A549 (cell line): Measurements from ENCODE around the gene FOXO6. TPM values are rescaled to one million over a fixed set of nuclear protein-coding genes. Genes with fewer than 3 reads are reported as not detected.

Source experiments
- ATAC-seq, 2 experiments: fragments of 200-7000 bp in 1 of 2; fragments of >200 bp in 1 of 2; cut with Nextera tagmentation in 1 of 2; cut with Tn5 transposase in 1 of 2; 3 replicates each; pipeline versions ENCODE4 v1.8.0 to v1.9.1; 2018 to 2020; ENCODE audit warnings: mild to moderate bottlenecking in 1 of 2, moderate library complexity in 1 of 2
- CTCF ChIA-PET: fragments of 300-600 bp; sonication (Branson Sonifier 250); formaldehyde crosslinking; extraction: SDS; loops from one replicate; lab custom pipeline; 2021; ENCODE audit warnings: antibody characterized with exemption, inconsistent platforms; lab: Yijun Ruan, JAX
- POLR2A ChIA-PET: fragments of 350-600 bp; formaldehyde crosslinking; extraction: SDS; loops from one replicate; lab custom pipeline; 2021; ENCODE audit warnings: antibody characterized with exemption, inconsistent platforms; lab: Yijun Ruan, JAX
- DNase-seq, 2 experiments: peaks; one replicate each; pipeline versions ENCODE4 v3.0.0 to v3.0.0-alpha.2; 2011 to 2016; ENCODE audit warnings: low read depth in 1 of 2, low spot score in 1 of 2
- FAIRE-seq: peaks from 2 replicates; lab custom pipeline; 2011; peaks lifted over from hg19 to GRCh38; lab: Jason Lieb, UNC
- H3K27ac ChIP-seq, 2 experiments: fragments of >200 bp; sonication (Bioruptor Twin); formaldehyde crosslinking; 3 replicates each; pipeline ENCODE4 v1.5.1; 2016 to 2017
- H3K4me1 ChIP-seq: fragments of >200 bp; sonication (Bioruptor Twin); formaldehyde crosslinking; 3 replicates; pipeline ENCODE4 v1.6.1; 2016
- H3K4me2 ChIP-seq: fragments of >200 bp; sonication (Bioruptor Twin); formaldehyde crosslinking; 3 replicates; pipeline ENCODE4 v1.6.1; 2016
- H3K4me3 ChIP-seq: fragments of >200 bp; sonication (Bioruptor Twin); formaldehyde crosslinking; 3 replicates; pipeline ENCODE4 v1.5.1; 2016
- H3K9me3 ChIP-seq: fragments of >200 bp; sonication (Bioruptor Twin); formaldehyde crosslinking; 3 replicates; pipeline ENCODE4 v1.6.1; 2016
- ATOH8 ChIP-seq: fragments of 250-450 bp; sonication (Bioruptor Pico); IDR thresholded peaks from 2 replicates; pipeline ENCODE4 v1.5.0; 2020; ENCODE audit warnings: low read depth, mild to moderate bottlenecking, moderate library complexity
- BCL3 ChIP-seq: fragments of >200 bp; sonication (Bioruptor Twin); formaldehyde crosslinking; IDR thresholded peaks from 3 replicates; pipeline ENCODE4 v1.6.1; 2016
- BHLHE40 ChIP-seq: IDR thresholded peaks from 2 replicates; pipeline ENCODE4 v1.6.1; 2012; ENCODE audit warnings: low read depth, low read length, inconsistent platforms
- CHD4 ChIP-seq: fragments of 200-600 bp; sonication (generic); IDR thresholded peaks from 2 replicates; pipeline ENCODE4 v1.6.1; 2016; ENCODE audit warnings: antibody characterized with exemption, mild to moderate bottlenecking, borderline replicate concordance
- E2F6 ChIP-seq: IDR thresholded peaks from 2 replicates; pipeline ENCODE4 v1.6.1; 2012; ENCODE audit warnings: low read depth, borderline replicate concordance
- EHF ChIP-seq: fragments of 250-450 bp; sonication (Bioruptor Pico); IDR thresholded peaks from 2 replicates; pipeline ENCODE4 v1.5.0; 2020; ENCODE audit warnings: mild to moderate bottlenecking
- ELK1 ChIP-seq: fragments of 150-350 bp; IDR thresholded peaks from 2 replicates; pipeline ENCODE4 v1.6.1; 2014; ENCODE audit warnings: low read depth, mild to moderate bottlenecking, low read length
- EP300 ChIP-seq, 2 experiments: fragments of >200 bp; sonication (Bioruptor Twin); formaldehyde crosslinking; IDR thresholded peaks; 2 replicates in 1 of 2; 3 replicates in 1 of 2; pipeline ENCODE4 v1.6.1; 2016 to 2017
- GATA3 ChIP-seq: IDR thresholded peaks from 2 replicates; pipeline ENCODE4 v1.6.1; 2012; ENCODE audit warnings: borderline replicate concordance
- HOXB13 ChIP-seq: fragments of 250-450 bp; sonication (Bioruptor Pico); IDR thresholded peaks from 2 replicates; pipeline ENCODE4 v1.5.0; 2020; ENCODE audit warnings: low read depth, mild to moderate bottlenecking, moderate library complexity
- JUNB ChIP-seq: fragments of >200 bp; sonication (Bioruptor Twin); formaldehyde crosslinking; IDR thresholded peaks from 2 replicates; pipeline ENCODE4 v1.6.1; 2016
- KDM1A ChIP-seq: fragments of 200-600 bp; sonication (generic); IDR thresholded peaks from 2 replicates; pipeline ENCODE4 v1.6.1; 2016; ENCODE audit warnings: low read depth, mild to moderate bottlenecking
- MAFK ChIP-seq: fragments of 450-650 bp; IDR thresholded peaks from 2 replicates; pipeline ENCODE4 v1.6.1; 2014; ENCODE audit not compliant: partially characterized antibody
- MAZ ChIP-seq: fragments of 150-350 bp; IDR thresholded peaks from 2 replicates; pipeline ENCODE4 v1.6.1; 2014; ENCODE audit warnings: antibody characterized with exemption, low read depth, low read length, borderline replicate concordance
- MYC ChIP-seq: IDR thresholded peaks from 2 replicates; pipeline ENCODE4 v1.6.1; 2012; ENCODE audit warnings: mild to moderate bottlenecking, inconsistent platforms, low read length, improper control_type of control experiment, borderline replicate concordance
- NFE2L2 ChIP-seq: fragments of 150-350 bp; conservative IDR thresholded peaks from 2 replicates; pipeline ENCODE4 v1.6.1; 2014; ENCODE audit warnings: low read length
- NPAS2 ChIP-seq: fragments of 250-450 bp; sonication (Bioruptor Pico); IDR thresholded peaks from 2 replicates; pipeline ENCODE4 v1.8.0; 2022; ENCODE audit warnings: mild to moderate bottlenecking, moderate library complexity, borderline replicate concordance
- PBX3 ChIP-seq: IDR thresholded peaks from 2 replicates; pipeline ENCODE4 v1.6.1; 2012
- RAD21 ChIP-seq, 2 experiments: fragments of >200 bp in 1 of 2; sonication (Bioruptor Twin) in 1 of 2; formaldehyde crosslinking in 1 of 2; IDR thresholded peaks in 1 of 2; conservative IDR thresholded peaks in 1 of 2; 2 replicates in 1 of 2; 3 replicates in 1 of 2; pipeline ENCODE4 v1.6.1; 2012 to 2018; ENCODE audit warnings: inconsistent platforms in 1 of 2
- RNF2 ChIP-seq: fragments of 200-600 bp; sonication (generic); IDR thresholded peaks from 2 replicates; pipeline ENCODE4 v1.6.1; 2016; ENCODE audit warnings: low read depth, mild to moderate bottlenecking, antibody characterized with exemption, moderate library complexity, borderline replicate concordance
- WGBS: methylation state at CpG from one replicate; pipeline ENCODE4 v1.1.6; 2017; ENCODE audit errors: missing lambda C conversion rate; 5-methylcytosine and 5-hydroxymethylcytosine counted together
- polyA plus RNA-seq, 4 experiments: library from polyadenylated mRNA; depleted of rRNA in 3 of 4; stranded (reverse); fragments of >200 nt; fragmentation: RNase III in 1 of 4; extraction: RNeasy Plus Mini Kit Qiagen cat#74134 plus additional on column Dnase treatment in 1 of 4; gene quantifications; 2 replicates in 3 of 4; 3 replicates in 1 of 4; pipeline ENCODE4 v1.2.3, GENCODE V29; 2011 to 2017
- TF ChIP-seq, protein P1 (sequence below): fragments of >200 bp; sonication (Bioruptor Twin); formaldehyde crosslinking; IDR thresholded peaks from 2 replicates; pipeline ENCODE4 v1.6.1; 2016

The FOXO6 gene
- polyA plus RNA-seq, 2 of the 4 experiments (the other 2 are of a cell fraction): 0.10 to 0.25 TPM

DNA sequence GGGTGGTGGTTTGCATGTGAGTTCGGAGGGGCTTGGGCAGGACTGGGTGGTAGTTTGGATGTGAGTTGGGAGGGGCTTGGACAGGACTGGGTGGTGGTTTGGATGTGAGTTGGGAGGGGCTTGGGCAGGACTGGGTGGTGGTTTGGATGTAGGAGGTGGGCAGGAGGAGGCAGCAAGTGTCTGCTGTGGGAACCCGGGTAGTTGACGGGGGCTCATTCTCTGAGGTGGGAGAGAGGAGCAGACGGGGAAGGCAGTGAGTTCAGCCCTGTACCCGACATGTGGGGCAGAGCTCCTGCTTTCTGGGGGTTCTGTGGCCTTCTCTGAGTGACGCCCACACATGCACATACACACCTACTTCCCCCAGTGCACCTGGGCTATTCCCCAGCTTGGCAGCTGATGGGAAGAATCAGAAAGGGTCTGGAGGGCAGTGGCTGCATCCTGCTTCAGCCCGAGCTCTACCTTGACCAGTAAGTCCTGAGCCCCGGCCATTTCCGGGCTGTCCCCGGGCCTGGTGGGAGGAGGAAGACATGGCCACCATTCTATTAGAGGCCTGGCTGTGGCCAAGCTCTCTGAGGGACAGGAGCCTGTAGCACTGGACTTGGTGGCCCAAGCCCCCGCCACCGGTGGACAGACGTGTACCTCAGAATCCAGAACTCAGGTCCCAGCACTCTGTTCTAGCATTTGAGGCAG is 65.1 kb downstream of the FOXO6 start:
- ATAC-seq (no peak; a peak in 1 of 6 replicates), FAIRE-seq (no peak), DNase-seq (no peak)
- POLR2A ChIA-PET: no interaction called here
- Histone ChIP-seq H3K4me3 (no peak overlapping the region), H3K9me3 (no peaks in the 10 kb centered on the region), H3K27ac (no peak overlapping the region), H3K4me1 (no peaks in the 10 kb centered on the region), H3K4me2 (no peak overlapping the region)
- 83% methylated on average over 12 of the region's 13 CpGs for WGBS
- TF ChIP-seq RNF2 (no peak), KDM1A (no peak), EP300 (IDR thresholded peaks at IDR 0.05) (no peak), BCL3 (no peak), MAZ (no peak), PBX3 (no peak), NPAS2 (CRISPR knock-in tag) (no peak), NFE2L2 (no peak), RAD21 (conservative IDR thresholded peaks at IDR 0.05 in 1 of 2, IDR thresholded peaks at IDR 0.05 in 1 of 2) (no peak), BHLHE40 (no peak), GATA3 (no peak)
- TF ChIP-seq, protein P1, sequence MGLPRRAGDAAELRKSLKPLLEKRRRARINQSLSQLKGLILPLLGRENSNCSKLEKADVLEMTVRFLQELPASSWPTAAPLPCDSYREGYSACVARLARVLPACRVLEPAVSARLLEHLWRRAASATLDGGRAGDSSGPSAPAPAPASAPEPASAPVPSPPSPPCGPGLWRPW: no peak
- CTCF ChIA-PET: interaction anchor here (0.6 to 8.5 kb wide), 3 partner anchors 7 to 144 kb away, joined by 3 to 107 read pairs (median 9); no protein-coding TSS in a partner anchor

DNA sequence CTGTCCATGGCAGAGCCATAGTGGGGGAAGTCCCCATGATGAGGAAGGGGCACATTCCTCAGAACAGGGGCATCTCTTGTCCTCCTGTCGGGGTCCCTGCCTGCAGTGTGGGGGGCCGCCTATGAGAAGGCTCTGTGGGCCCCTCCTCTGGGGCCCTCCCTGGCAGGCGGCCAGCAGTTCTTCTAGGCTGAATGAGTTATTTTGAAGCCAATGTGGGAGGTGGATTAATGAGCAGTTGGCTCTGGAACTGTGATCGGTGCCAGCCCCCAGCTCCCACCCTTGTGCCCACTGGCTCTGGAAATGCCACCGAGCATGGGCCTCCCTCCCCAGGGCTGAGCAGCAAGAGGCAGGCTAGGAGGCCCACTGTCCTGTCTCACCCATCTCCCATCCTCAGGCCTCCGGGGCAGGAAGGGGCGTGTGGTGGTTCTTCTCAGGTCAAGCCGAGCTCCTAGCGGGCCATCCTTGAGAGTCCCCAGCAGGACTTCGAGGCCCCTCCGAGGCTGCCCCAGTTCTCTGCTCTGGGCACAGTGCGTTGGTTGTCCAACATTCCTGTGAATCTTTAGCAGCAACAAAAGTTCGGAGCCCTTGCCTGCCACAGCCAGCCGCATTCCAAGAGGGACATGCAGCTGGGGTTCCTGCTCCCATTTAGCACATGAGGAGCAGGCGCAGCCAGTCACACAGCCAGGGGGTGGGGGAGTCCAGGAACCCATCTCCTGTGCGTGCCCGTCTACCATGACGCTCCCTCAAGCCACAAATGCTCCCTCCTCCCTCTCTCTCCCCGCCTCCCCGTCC is 66.1 kb downstream of the FOXO6 start:
- DNase-seq: no peak
- no peak overlapping the region for H3K27ac ChIP-seq
- CTCF ChIA-PET: interaction anchor here (0.6 to 8.5 kb wide), 3 partner anchors 8 to 145 kb away, joined by 3 to 107 read pairs (median 9); no protein-coding TSS in a partner anchor
- no peaks in the 10 kb centered on the region for H3K9me3 ChIP-seq
- no peak overlapping the region for H3K4me3 ChIP-seq
- H3K4me1 ChIP-seq: peaks cover 7% of the 10 kb centered on the region
- H3K4me2 ChIP-seq: no peak overlapping the region
- TF ChIP-seq ATOH8 (CRISPR knock-in tag) (no peak), HOXB13 (CRISPR knock-in tag) (no peak), E2F6 (no peak), BHLHE40 (no peak), JUNB (no peak), EHF (CRISPR knock-in tag) (no peak), MYC (no peak), CHD4 (no peak), ELK1 (no peak), MAFK (no peak)
- TF ChIP-seq, all 56 proteins: peak for 0
- 73% methylated on average over 15 of the region's 20 CpGs for WGBS
- FAIRE-seq (no peak), ATAC-seq (no peak)
- POLR2A ChIA-PET: no interaction called here
